ENCODE measurements around the gene UBE2V1. TPM values are rescaled to one million over a fixed set of nuclear protein-coding genes. Genes with fewer than 3 reads are reported as not detected.
"Not testable (repeated sequence)": the region's sequence is repeated elsewhere in the genome, so short reads cannot be mapped to it uniquely, and the experiment has no call there.

Gene UBE2V1
- total RNA-seq: 100 to 1,000 TPM; 106 to 107 TPM
- 10 to 100 TPM; 54.2 to 59.9 TPM for polyA plus RNA-seq
- long read RNA-seq, donor 1, transcript UBE2V1-205 (3 exons, 1,983 nt): minor isoform, 11 of 207 reads
- long read RNA-seq, donor 1, transcript UBE2V1-203 (4 exons, 2,133 nt): major isoform, 185 of 207 reads
- long read RNA-seq, donor 1, partial matches to known transcripts: 3 of 207 reads
- long read RNA-seq, donor 1, other reads (novel, unspliced or antisense): 6 of 207 reads
- long read RNA-seq, donor 2, transcript UBE2V1-203 (4 exons, 2,133 nt): major isoform, 24 of 27 reads
- long read RNA-seq, donor 2, partial matches to known transcripts: 1 of 27 reads
- long read RNA-seq, donor 2, other reads (novel, unspliced or antisense): 0 of 27 reads

- peak within 1 kb of the TSS; percentile 83 to 90 for H3K4me3 ChIP-seq (ENCODE audit: low read length in 2 of 2)
- no peaks in the 10 kb centered on the region for H3K27me3 ChIP-seq (ENCODE audit: control insufficient read depth in 1 of 2, insufficient read depth in 2 of 2, low read length in 1 of 2)
- DNase-seq (peak; percentile 96 to 97), ATAC-seq (ENCODE audit: low FRiP score) (peak; percentile 91)
- no peaks in the 10 kb centered on the region for H3K9me3 ChIP-seq (ENCODE audit: control insufficient read depth, low read length)
- no peaks in the 10 kb centered on the region for H3K36me3 ChIP-seq (ENCODE audit: control insufficient read depth in 1 of 2, insufficient read depth in 2 of 2, low read length in 1 of 2)
- H3K27ac ChIP-seq (ENCODE audit: low read depth in 1 of 2, low read length in 2 of 2): peak within 1 kb of the TSS; percentile 72 to 93
- intact Hi-C loops (cut with DNase I): no loop called here
- 0 to 1% methylated on average over 44 to 70 of the region's 70 CpGs for WGBS, 2 donors
- H3K4me1 ChIP-seq (ENCODE audit: control insufficient read depth in 1 of 2, insufficient read depth in 2 of 2, low read length in 2 of 2): peaks cover 0 to 8% of the 10 kb centered on the region in 2 donors
These were observed at the start of gene UBE2V1 for GRCh38 chr20:50112512-50113419. Gene UBE2V1, minus strand, starts transcription at chr20:50113150. Its CDS starts 22 bp downstream, at chr20:50113128.

- intact Hi-C loops (cut with DNase I); H3K4me1 ChIP-seq (ENCODE audit: control insufficient read depth in 1 of 2, insufficient read depth in 2 of 2, low read length in 2 of 2); DNase-seq; H3K36me3 ChIP-seq (ENCODE audit: control insufficient read depth in 1 of 2, insufficient read depth in 2 of 2, low read length in 1 of 2); ATAC-seq (ENCODE audit: low FRiP score); H3K9me3 ChIP-seq (ENCODE audit: control insufficient read depth, low read length); H3K27ac ChIP-seq (ENCODE audit: low read depth in 1 of 2, low read length in 2 of 2); H3K4me3 ChIP-seq (ENCODE audit: low read length in 2 of 2); H3K27me3 ChIP-seq (ENCODE audit: control insufficient read depth in 1 of 2, insufficient read depth in 2 of 2, low read length in 1 of 2): not testable (repeated sequence)
- 91 to 93% methylated on average over 6 to 7 of the region's 7 CpGs for WGBS, 2 donors
These were observed 48.5 kb upstream of the UBE2V1 start for GRCh38 chr20:50161494-50161893.

- WGBS, 2 donors: 1 to 2% methylated on average over 56 to 99 of the region's 99 CpGs
- Histone ChIP-seq H3K4me3 (ENCODE audit: low read length in 2 of 2) (peak within 1 kb of the TSS; percentile 64 to 86), H3K9me3 (ENCODE audit: control insufficient read depth, low read length) (no peaks in the 10 kb centered on the region), H3K4me1 (ENCODE audit: control insufficient read depth in 1 of 2, insufficient read depth in 2 of 2, low read length in 2 of 2) (peaks cover 0 to 4% of the 10 kb centered on the region in 2 donors), H3K27me3 (ENCODE audit: control insufficient read depth in 1 of 2, insufficient read depth in 2 of 2, low read length in 1 of 2) (no peaks in the 10 kb centered on the region), H3K36me3 (ENCODE audit: control insufficient read depth in 1 of 2, insufficient read depth in 2 of 2, low read length in 1 of 2) (no peaks in the 10 kb centered on the region), H3K27ac (ENCODE audit: low read depth in 1 of 2, low read length in 2 of 2) (peak within 1 kb of the TSS in 1 of 2 donors; percentile 15)
- peak; percentile 96 to 97 for DNase-seq
- intact Hi-C loops (cut with DNase I): no loop called here
- ATAC-seq (ENCODE audit: low FRiP score): peak; percentile 96
These were observed 40.8 kb upstream of the UBE2V1 start, which contains the start of gene PEDS1 for GRCh38 chr20:50153500-50154377. Gene PEDS1, minus strand, starts transcription at chr20:50153723. Its CDS starts 86 bp downstream, at chr20:50153637.

GRCh38 chr20:50153153-50153499 is 40.2 kb upstream of the UBE2V1 start:
- H3K27ac ChIP-seq (ENCODE audit: low read depth in 1 of 2, low read length in 2 of 2): peak overlapping the region in 1 of 2 donors; percentile 15
- no peaks in the 10 kb centered on the region for H3K36me3 ChIP-seq (ENCODE audit: control insufficient read depth in 1 of 2, insufficient read depth in 2 of 2, low read length in 1 of 2)
- H3K4me1 ChIP-seq (ENCODE audit: control insufficient read depth in 1 of 2, insufficient read depth in 2 of 2, low read length in 2 of 2): peaks cover 0 to 4% of the 10 kb centered on the region in 2 donors
- intact Hi-C loops (cut with DNase I): no loop called here
- H3K9me3 ChIP-seq (ENCODE audit: control insufficient read depth, low read length): no peaks in the 10 kb centered on the region
- WGBS, 2 donors: 0% methylated on average over 17 to 18 of the region's 18 CpGs
- DNase-seq (no peak), ATAC-seq (ENCODE audit: low FRiP score) (no peak)
- no peaks in the 10 kb centered on the region for H3K27me3 ChIP-seq (ENCODE audit: control insufficient read depth in 1 of 2, insufficient read depth in 2 of 2, low read length in 1 of 2)
- peak overlapping the region; percentile 64 to 86 for H3K4me3 ChIP-seq (ENCODE audit: low read length in 2 of 2)

- H3K4me3 ChIP-seq (ENCODE audit: low read length in 2 of 2): peak overlapping the region; percentile 64 to 86
- no peaks in the 10 kb centered on the region for H3K36me3 ChIP-seq (ENCODE audit: control insufficient read depth in 1 of 2, insufficient read depth in 2 of 2, low read length in 1 of 2)
- ATAC-seq (ENCODE audit: low FRiP score) (no peak), DNase-seq (no peak)
- H3K27ac ChIP-seq (ENCODE audit: low read depth in 1 of 2, low read length in 2 of 2): no peak overlapping the region
- no peaks in the 10 kb centered on the region for H3K9me3 ChIP-seq (ENCODE audit: control insufficient read depth, low read length)
- intact Hi-C loops (cut with DNase I): no loop called here
- H3K4me1 ChIP-seq (ENCODE audit: control insufficient read depth in 1 of 2, insufficient read depth in 2 of 2, low read length in 2 of 2): peaks cover 0 to 4% of the 10 kb centered on the region in 2 donors
- 14 to 20% methylated on average over 4 of the region's 4 CpGs for WGBS, 2 donors
- H3K27me3 ChIP-seq (ENCODE audit: control insufficient read depth in 1 of 2, insufficient read depth in 2 of 2, low read length in 1 of 2): no peaks in the 10 kb centered on the region
These were observed 39.6 kb upstream of the UBE2V1 start for GRCh38 chr20:50152394-50153152.

GRCh38 chr20:50151034-50151743 is 38.2 kb upstream of the UBE2V1 start:
- Histone ChIP-seq H3K27me3 (ENCODE audit: control insufficient read depth in 1 of 2, insufficient read depth in 2 of 2, low read length in 1 of 2) (no peaks in the 10 kb centered on the region), H3K27ac (ENCODE audit: low read depth in 1 of 2, low read length in 2 of 2) (no peak overlapping the region), H3K4me3 (ENCODE audit: low read length in 2 of 2) (no peak overlapping the region), H3K4me1 (ENCODE audit: control insufficient read depth in 1 of 2, insufficient read depth in 2 of 2, low read length in 2 of 2) (peaks cover 0 to 4% of the 10 kb centered on the region in 2 donors), H3K36me3 (ENCODE audit: control insufficient read depth in 1 of 2, insufficient read depth in 2 of 2, low read length in 1 of 2) (no peaks in the 10 kb centered on the region), H3K9me3 (ENCODE audit: control insufficient read depth, low read length) (no peaks in the 10 kb centered on the region)
- 87 to 88% methylated on average over 8 to 10 of the region's 10 CpGs for WGBS, 2 donors
- intact Hi-C loops (cut with DNase I): no loop called here
- ATAC-seq (ENCODE audit: low FRiP score) (no peak), DNase-seq (no peak)

- intact Hi-C loops (cut with DNase I): no loop called here
- H3K27me3 ChIP-seq (ENCODE audit: control insufficient read depth in 1 of 2, insufficient read depth in 2 of 2, low read length in 1 of 2): no peaks in the 10 kb centered on the region
- DNase-seq (no peak), ATAC-seq (ENCODE audit: low FRiP score) (no peak)
- H3K9me3 ChIP-seq (ENCODE audit: control insufficient read depth, low read length): no peaks in the 10 kb centered on the region
- H3K27ac ChIP-seq (ENCODE audit: low read depth in 1 of 2, low read length in 2 of 2): no peak overlapping the region
- H3K4me3 ChIP-seq (ENCODE audit: low read length in 2 of 2): no peak overlapping the region
- no peaks in the 10 kb centered on the region for H3K36me3 ChIP-seq (ENCODE audit: control insufficient read depth in 1 of 2, insufficient read depth in 2 of 2, low read length in 1 of 2)
- H3K4me1 ChIP-seq (ENCODE audit: control insufficient read depth in 1 of 2, insufficient read depth in 2 of 2, low read length in 2 of 2): peaks cover 0 to 4% of the 10 kb centered on the region in 2 donors
- WGBS, 2 donors: 81 to 82% methylated on average over 16 of the region's 16 CpGs
These were observed 36.7 kb upstream of the UBE2V1 start for GRCh38 chr20:50149481-50150254.

Data from aorta (tissue), 5 donors.